Activated CD4-positive, alpha-beta T cell treated with anti-CD3 and anti-CD28 coated beads, Interleukin-2, amount 10 ng/mL, durations not matched to agents 7 days and 5 days (primary cell): ENCODE data around the gene METTL27. TPM values are rescaled to one million over a fixed set of nuclear protein-coding genes. Genes with fewer than 3 reads are reported as not detected.
"Not testable (repeated sequence)": the region's sequence is repeated elsewhere in the genome, so short reads cannot be mapped to it uniquely, and the experiment has no call there.

Source experiments
- CTCF ChIA-PET: fragments of 350-600 bp; sonication (Branson Sonifier 250); formaldehyde crosslinking; loops from one replicate; lab custom pipeline; 2021; ENCODE audit warnings: antibody characterized with exemption; lab: Charles Lee
- POLR2A ChIA-PET: fragments of 350-600 bp; sonication (Branson Sonifier 250); formaldehyde crosslinking; loops from one replicate; lab custom pipeline; 2021; ENCODE audit warnings: antibody characterized with exemption; lab: Charles Lee
- DNase-seq: peaks from one replicate; pipeline ENCODE4 v3.0.0-alpha.2; 2020
- H3K27ac Mint-ChIP-seq: one replicate; pipeline ENCODE4 v1.8.0; 2021; ENCODE audit warnings: mild to moderate bottlenecking, moderate library complexity, mixed read lengths
- H3K27me3 Mint-ChIP-seq: one replicate; pipeline ENCODE4 v1.8.0; 2021; ENCODE audit warnings: mixed read lengths
- H3K36me3 Mint-ChIP-seq: one replicate; pipeline ENCODE4 v1.8.0; 2021; ENCODE audit warnings: low read depth, mixed read lengths
- H3K4me1 Mint-ChIP-seq: one replicate; pipeline ENCODE4 v1.8.0; 2021; ENCODE audit warnings: mixed read lengths
- H3K4me3 Mint-ChIP-seq: one replicate; pipeline ENCODE4 v1.8.0; 2021; ENCODE audit warnings: mild to moderate bottlenecking, moderate library complexity, mixed read lengths
- H3K9me3 Mint-ChIP-seq: one replicate; pipeline ENCODE4 v1.8.0; 2021; ENCODE audit warnings: mixed read lengths
- total RNA-seq, 2 experiments: library from RNA; stranded (reverse); gene quantifications; one replicate each; pipeline ENCODE4 v1.2.3, GENCODE V29; 2021

Gene METTL27
- total RNA-seq, 2 experiments from 2014 or later = 1.9 to 2.8 TPM

DNA sequence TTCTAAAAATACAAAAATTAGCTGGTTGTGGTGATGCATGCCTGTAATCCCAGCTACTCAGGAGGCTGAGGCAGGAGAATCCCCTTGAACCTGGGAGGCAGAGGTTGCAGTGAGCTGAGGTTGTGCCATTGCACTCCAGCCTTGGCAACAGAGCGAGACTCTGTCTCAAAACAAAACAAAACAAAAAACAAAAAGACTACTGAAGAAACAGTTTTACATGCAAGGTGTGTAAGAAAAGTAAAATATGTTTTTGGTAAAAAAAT is 54.6 kb downstream of the METTL27 start:
- H3K4me1 Mint-ChIP-seq, H3K9me3 Mint-ChIP-seq, DNase-seq, H3K27me3 Mint-ChIP-seq, H3K36me3 Mint-ChIP-seq, POLR2A ChIA-PET, CTCF ChIA-PET, H3K4me3 Mint-ChIP-seq, H3K27ac Mint-ChIP-seq: not testable (repeated sequence)

DNA sequence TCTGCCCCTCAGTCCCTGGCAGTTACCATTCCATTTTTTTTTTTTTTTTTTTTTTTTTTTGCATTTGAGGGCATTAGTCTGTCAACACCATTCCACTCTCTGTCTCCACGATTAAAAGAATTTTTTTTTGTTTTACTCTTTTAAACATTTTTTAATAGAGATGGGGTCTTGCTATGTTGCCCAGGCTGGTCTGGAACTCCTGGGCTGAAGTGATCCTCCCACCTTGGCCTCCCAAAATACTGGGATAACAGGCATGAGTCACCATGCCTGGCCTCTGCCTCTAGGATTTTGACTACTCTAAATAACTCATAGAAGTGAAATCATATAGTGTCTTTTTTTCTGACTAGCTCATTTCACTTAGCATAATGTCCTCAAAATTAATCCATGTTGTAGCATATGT is 55.7 kb downstream of the METTL27 start:
- H3K27ac Mint-ChIP-seq = no peak overlapping the region
- no peaks in the 10 kb centered on the region for H3K27me3 Mint-ChIP-seq
- DNase-seq = no peak
- peaks cover 2% of the 10 kb centered on the region for H3K9me3 Mint-ChIP-seq
- H3K4me1 Mint-ChIP-seq = no peaks in the 10 kb centered on the region
- H3K36me3 Mint-ChIP-seq = no peaks in the 10 kb centered on the region
- H3K4me3 Mint-ChIP-seq = no peak overlapping the region
- ChIA-PET POLR2A (no interaction called here), CTCF (no interaction called here)

Other genes with a start within 250 kb of the METTL27 start
- not detected for gene MLXIPL, start 218.0 kb downstream of the METTL27 start, total RNA-seq
- gene VPS37D, start 174.7 kb downstream of the METTL27 start, total RNA-seq = under 1 TPM in 1 of 2 experiments, not detected in 1; 0.25 TPM
- 1 to 10 TPM; 8.7 to 9.1 TPM for gene DNAJC30, start 159.1 kb downstream of the METTL27 start, total RNA-seq
- gene BUD23, start 158.9 kb downstream of the METTL27 start, total RNA-seq = 10 to 100 TPM; 43.9 to 51.4 TPM
- 1 to 10 TPM; 6.7 to 7.4 TPM for gene STX1A, start 122.8 kb downstream of the METTL27 start, total RNA-seq
- 10 to 100 TPM; 13.3 to 15.6 TPM for gene ABHD11, start 103.7 kb downstream of the METTL27 start, total RNA-seq
- not detected for gene CLDN3, start 72.2 kb downstream of the METTL27 start, total RNA-seq
- under 1 TPM in 1 of 2 experiments, not detected in 1; 0.27 TPM for gene CLDN4, start 11.5 kb downstream of the METTL27 start, total RNA-seq
- gene TMEM270, start 18.6 kb upstream of the METTL27 start, total RNA-seq = not detected
- not detected for gene ELN, start 185.7 kb upstream of the METTL27 start, total RNA-seq
- 10 to 100 TPM; 16.0 to 16.2 TPM for gene LIMK1, start 241.3 kb upstream of the METTL27 start, total RNA-seq